ENCODE measurements around the gene PSD2. TPM values are rescaled to one million over a fixed set of nuclear protein-coding genes. Genes with fewer than 3 reads are reported as not detected.

Gene PSD2
- total RNA-seq, 1 experiment from 2014 or later: not detected

- Histone ChIP-seq H3K9me2 (replicated peaks; ENCODE audit: low read length) (no peaks in the 10 kb centered on the region), H3K36me3 (ENCODE audit: low read depth, low read length) (no peaks in the 10 kb centered on the region), H3K4me1 (ENCODE audit: insufficient read depth, low read length) (no peaks in the 10 kb centered on the region), H3K4me2 (ENCODE audit: low read length) (no peak overlapping the region), H3K27ac (ENCODE audit: low read length) (no peak overlapping the region), H3K9ac (ENCODE audit: low read length) (no peak overlapping the region), H3K4me3 (ENCODE audit: low read length) (no peak overlapping the region), H4K20me1 (ENCODE audit: low read length) (no peaks in the 10 kb centered on the region), H3K9me3 (ENCODE audit: low read length) (no peaks in the 10 kb centered on the region), H2AFZ (ENCODE audit: low read length) (no peak overlapping the region), H3K27me3 (ENCODE audit: low read length) (0 out of 2 replicates have a peak, but pooled peaks cover 2% of the 10 kb centered on the region), H3F3A (ENCODE audit: low read length, unreplicated experiment) (no peaks in the 10 kb centered on the region), H3K79me2 (ENCODE audit: low read length) (no peaks in the 10 kb centered on the region)
- intact Hi-C loops (cut with micrococcal nuclease): loop anchor here (5.0 kb wide), 1 partner anchor 71 kb away; no protein-coding TSS in a partner anchor
- no TSS peak for BruUV-seq (replicated peaks)
- CTCF ChIA-PET: no interaction called here
- POLR2A ChIA-PET (ENCODE audit: unreplicated experiment): no interaction called here
- DNase-seq (no peak), ATAC-seq (no peak)
- TF ChIP-seq, protein P1, sequence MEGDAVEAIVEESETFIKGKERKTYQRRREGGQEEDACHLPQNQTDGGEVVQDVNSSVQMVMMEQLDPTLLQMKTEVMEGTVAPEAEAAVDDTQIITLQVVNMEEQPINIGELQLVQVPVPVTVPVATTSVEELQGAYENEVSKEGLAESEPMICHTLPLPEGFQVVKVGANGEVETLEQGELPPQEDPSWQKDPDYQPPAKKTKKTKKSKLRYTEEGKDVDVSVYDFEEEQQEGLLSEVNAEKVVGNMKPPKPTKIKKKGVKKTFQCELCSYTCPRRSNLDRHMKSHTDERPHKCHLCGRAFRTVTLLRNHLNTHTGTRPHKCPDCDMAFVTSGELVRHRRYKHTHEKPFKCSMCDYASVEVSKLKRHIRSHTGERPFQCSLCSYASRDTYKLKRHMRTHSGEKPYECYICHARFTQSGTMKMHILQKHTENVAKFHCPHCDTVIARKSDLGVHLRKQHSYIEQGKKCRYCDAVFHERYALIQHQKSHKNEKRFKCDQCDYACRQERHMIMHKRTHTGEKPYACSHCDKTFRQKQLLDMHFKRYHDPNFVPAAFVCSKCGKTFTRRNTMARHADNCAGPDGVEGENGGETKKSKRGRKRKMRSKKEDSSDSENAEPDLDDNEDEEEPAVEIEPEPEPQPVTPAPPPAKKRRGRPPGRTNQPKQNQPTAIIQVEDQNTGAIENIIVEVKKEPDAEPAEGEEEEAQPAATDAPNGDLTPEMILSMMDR (conservative IDR thresholded peaks at IDR 0.05; ENCODE audit: low read depth, low read length): no peak
- TF ChIP-seq EZH2phosphoT487 (IDR thresholded peaks at IDR 0.05; ENCODE audit: borderline replicate concordance, low read length) (no peak), EZH2 (IDR thresholded peaks at IDR 0.05; ENCODE audit: low read length, unreplicated experiment) (no peak)
These were observed 27.6 kb upstream of the PSD2 start for GRCh38 chr5:139767960-139768359.

DNA sequence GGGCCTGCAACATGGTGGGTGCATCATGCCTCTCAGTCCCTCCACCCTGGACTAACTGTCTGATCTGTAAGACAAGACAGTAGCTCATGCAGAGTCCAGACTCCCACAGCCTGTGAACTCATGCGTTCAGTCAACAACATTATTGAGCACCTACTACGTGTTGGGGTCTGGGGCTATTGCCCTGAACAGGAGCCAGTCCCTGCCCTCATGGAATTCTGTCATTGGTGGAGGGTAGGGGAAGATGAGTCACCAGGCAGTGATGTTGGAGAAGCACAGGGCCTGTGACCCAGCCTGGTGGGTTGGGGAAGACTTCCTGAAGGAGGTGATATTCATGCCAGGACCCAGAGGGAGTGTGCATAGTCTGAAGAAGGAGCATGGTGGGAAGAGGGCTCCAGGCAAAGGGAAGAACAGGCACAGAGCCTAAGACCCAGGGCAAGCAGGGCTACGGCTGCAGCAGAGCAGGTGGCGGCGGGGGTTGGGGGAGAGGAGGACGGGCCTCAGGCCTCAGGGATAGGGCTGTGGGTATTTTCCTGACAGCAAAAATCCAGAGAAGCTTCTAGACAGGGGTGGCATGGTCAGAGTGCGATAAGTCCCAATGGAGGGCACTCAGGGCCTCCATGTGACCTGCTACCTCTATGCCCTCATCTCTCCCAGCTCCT, 26.7 kb upstream of the PSD2 start:
- POLR2A ChIA-PET (ENCODE audit: unreplicated experiment): no interaction called here
- no peak for TF ChIP-seq EZH2phosphoT487 (IDR thresholded peaks at IDR 0.05; ENCODE audit: borderline replicate concordance, low read length)
- TF ChIP-seq EZH2 (IDR thresholded peaks at IDR 0.05; ENCODE audit: low read length, unreplicated experiment): no peak
- TF ChIP-seq, protein P1 (conservative IDR thresholded peaks at IDR 0.05; ENCODE audit: low read depth, low read length): no peak
- intact Hi-C loops (cut with micrococcal nuclease): loop anchor here (5.0 kb wide), 1 partner anchor 72 kb away; no protein-coding TSS in a partner anchor
- no TSS peak for BruUV-seq (replicated peaks)
- Histone ChIP-seq H3K9me2 (replicated peaks; ENCODE audit: low read length) (no peaks in the 10 kb centered on the region), H3F3A (ENCODE audit: low read length, unreplicated experiment) (no peaks in the 10 kb centered on the region), H2AFZ (ENCODE audit: low read length) (no peak overlapping the region), H3K36me3 (ENCODE audit: low read depth, low read length) (no peaks in the 10 kb centered on the region), H3K4me3 (ENCODE audit: low read length) (no peak overlapping the region), H3K9me3 (ENCODE audit: low read length) (no peaks in the 10 kb centered on the region), H3K4me2 (ENCODE audit: low read length) (no peak overlapping the region), H4K20me1 (ENCODE audit: low read length) (no peaks in the 10 kb centered on the region), H3K27me3 (ENCODE audit: low read length) (0 out of 2 replicates have a peak, but pooled peaks cover 2% of the 10 kb centered on the region), H3K27ac (ENCODE audit: low read length) (no peak overlapping the region), H3K4me1 (ENCODE audit: insufficient read depth, low read length) (no peaks in the 10 kb centered on the region), H3K9ac (ENCODE audit: low read length) (no peak overlapping the region), H3K79me2 (ENCODE audit: low read length) (no peaks in the 10 kb centered on the region)
- CTCF ChIA-PET: no interaction called here
- DNase-seq (no peak), ATAC-seq (no peak)

DNA sequence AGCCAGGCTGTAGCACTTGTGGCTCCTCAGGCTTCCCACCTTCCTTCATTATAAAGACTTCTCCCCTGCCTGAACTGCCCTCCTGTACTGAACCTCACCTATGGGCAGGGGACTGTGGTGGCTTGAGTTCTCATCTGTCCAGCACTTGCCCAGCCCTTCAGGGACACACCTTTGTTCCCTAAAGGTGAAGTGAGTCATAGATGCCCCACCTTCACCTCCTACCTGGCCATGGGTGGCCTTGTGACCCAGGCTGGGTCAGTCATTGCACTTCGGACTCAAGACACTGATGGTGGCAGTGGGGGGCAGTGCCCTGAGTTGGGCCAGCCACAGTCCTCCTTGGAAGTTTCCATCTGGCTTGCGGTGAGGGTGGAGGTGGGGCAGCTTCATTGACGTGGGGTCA, 26.1 kb upstream of the PSD2 start:
- ChIA-PET POLR2A (ENCODE audit: unreplicated experiment) (no interaction called here), CTCF (no interaction called here)
- no TSS peak for BruUV-seq (replicated peaks)
- no peak for DNase-seq
- TF ChIP-seq EZH2phosphoT487 (IDR thresholded peaks at IDR 0.05; ENCODE audit: borderline replicate concordance, low read length) (no peak), EZH2 (IDR thresholded peaks at IDR 0.05; ENCODE audit: low read length, unreplicated experiment) (no peak)
- no peak overlapping the region for H3K4me2 ChIP-seq (ENCODE audit: low read length)
- no peaks in the 10 kb centered on the region for H3K79me2 ChIP-seq (ENCODE audit: low read length)
- no peak for ATAC-seq
- no peak overlapping the region for H3K9ac ChIP-seq (ENCODE audit: low read length)
- no peaks in the 10 kb centered on the region for H3K9me2 ChIP-seq (replicated peaks; ENCODE audit: low read length)
- no peaks in the 10 kb centered on the region for H3K36me3 ChIP-seq (ENCODE audit: low read depth, low read length)
- H2AFZ ChIP-seq (ENCODE audit: low read length): no peak overlapping the region
- 0 out of 2 replicates have a peak, but pooled peaks cover 2% of the 10 kb centered on the region for H3K27me3 ChIP-seq (ENCODE audit: low read length)
- no peaks in the 10 kb centered on the region for H3K9me3 ChIP-seq (ENCODE audit: low read length)
- no peak overlapping the region for H3K27ac ChIP-seq (ENCODE audit: low read length)
- intact Hi-C loops (cut with micrococcal nuclease): loop anchor here (5.0 kb wide), 1 partner anchor 72 kb away; no protein-coding TSS in a partner anchor
- no peaks in the 10 kb centered on the region for H3K4me1 ChIP-seq (ENCODE audit: insufficient read depth, low read length)
- no peak overlapping the region for H3K4me3 ChIP-seq (ENCODE audit: low read length)
- no peaks in the 10 kb centered on the region for H3F3A ChIP-seq (ENCODE audit: low read length, unreplicated experiment)
- H4K20me1 ChIP-seq (ENCODE audit: low read length): no peaks in the 10 kb centered on the region
